ENCODE measurements around the gene MFAP2.
"Not testable (repeated sequence)": the region's sequence is repeated elsewhere in the genome, so short reads cannot be mapped to it uniquely, and the experiment has no call there.

MFAP2 gene

DNA sequence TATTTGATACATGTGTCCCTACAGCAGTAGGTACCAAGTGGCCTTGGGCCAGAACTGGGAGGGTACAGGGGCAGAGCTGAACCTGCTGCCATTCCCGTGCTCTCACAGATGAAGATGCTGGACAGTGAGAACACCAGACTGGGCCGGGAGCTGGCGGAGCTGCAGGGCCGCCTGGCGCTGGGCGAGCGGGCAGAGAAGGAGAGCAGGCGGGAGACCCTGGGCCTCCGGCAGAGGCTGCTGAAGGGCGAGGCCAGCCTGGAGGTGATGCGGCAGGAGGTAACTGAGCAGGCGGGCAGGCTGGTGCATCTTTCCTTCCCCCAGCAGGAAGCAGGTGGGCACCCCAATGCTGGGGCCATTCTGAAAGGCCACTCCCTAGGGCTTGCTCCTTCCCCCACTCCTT is 21.9 kb downstream of the MFAP2 start:
- DNase-seq = no peak

DNA sequence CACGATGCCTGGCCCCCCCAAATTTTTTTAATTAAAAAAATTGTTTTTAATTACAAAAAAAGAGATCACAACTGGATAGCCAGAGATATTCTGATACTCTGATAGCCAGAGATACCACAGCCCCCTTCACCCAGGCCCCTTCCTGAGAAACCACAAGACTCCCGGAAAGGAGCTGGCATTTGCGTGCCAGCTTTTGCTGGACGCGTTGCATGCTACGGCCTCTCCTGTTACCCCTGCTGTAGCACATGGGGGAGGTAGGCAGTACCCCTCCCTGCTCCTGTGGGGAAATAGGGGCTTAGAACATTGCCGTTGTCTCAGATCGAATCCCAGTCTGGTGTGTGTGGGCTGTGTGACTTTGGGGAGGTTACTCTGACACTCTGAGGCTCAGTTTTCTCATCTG is 22.7 kb downstream of the MFAP2 start:
- DNase-seq = no peak

DNA sequence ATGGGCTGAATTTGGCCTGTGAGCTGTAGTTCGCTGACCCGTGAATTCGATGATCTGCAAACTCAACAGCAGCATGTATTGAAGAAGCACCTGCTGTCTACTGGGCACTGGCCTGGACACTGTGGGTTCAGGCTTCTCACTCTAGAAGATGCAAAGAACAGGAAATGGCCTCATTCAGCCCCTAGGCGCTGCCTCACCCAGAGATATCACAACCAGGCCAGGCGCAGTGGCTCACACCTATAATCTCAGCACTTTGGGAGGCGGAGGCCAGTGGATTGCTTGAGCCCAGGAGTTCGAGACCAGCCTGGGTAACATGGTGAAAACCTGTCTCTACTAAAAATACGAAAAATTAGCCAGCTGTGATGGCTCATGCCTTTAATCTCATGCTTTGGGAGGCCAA is 23.6 kb downstream of the MFAP2 start:
- DNase-seq = no peak

DNA sequence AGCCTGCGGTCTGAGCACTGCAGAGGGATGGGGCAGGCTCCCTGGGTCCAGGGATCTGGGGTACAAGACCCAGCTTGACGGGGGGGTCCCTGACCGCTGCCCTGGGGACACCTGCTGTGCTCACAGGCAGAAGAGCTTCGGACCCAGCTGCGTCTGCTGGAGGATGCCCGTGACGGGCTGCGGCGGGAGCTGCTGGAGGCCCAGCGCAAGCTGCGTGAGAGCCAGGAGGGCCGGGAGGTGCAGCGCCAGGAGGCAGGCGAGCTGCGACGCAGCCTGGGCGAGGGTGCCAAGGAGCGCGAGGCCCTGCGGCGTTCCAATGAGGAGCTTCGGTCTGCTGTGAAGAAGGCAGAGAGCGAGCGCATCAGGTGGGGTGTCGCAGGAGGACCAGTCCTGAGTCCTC is 25.2 kb downstream of the MFAP2 start:
- DNase-seq = no peak

DNA sequence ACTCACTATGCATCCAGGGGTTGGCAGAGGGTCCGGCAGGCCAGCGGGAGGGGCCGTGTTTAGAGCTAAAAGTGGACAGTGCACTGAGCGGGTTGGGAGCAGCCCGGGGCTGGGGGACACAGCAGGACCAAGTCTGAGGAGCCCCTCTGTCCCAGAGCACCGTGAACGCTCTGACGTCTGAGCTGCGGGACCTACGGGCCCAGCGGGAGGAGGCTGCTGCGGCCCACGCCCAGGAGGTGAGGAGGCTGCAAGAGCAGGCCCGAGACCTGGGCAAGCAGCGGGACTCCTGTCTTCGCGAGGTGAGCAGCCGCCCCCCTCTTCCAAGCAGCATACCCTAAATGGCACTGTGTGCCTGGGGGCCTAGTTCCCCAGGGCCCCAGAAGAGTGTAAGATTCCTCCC is 25.8 kb downstream of the MFAP2 start:
- DNase-seq = no peak

DNA sequence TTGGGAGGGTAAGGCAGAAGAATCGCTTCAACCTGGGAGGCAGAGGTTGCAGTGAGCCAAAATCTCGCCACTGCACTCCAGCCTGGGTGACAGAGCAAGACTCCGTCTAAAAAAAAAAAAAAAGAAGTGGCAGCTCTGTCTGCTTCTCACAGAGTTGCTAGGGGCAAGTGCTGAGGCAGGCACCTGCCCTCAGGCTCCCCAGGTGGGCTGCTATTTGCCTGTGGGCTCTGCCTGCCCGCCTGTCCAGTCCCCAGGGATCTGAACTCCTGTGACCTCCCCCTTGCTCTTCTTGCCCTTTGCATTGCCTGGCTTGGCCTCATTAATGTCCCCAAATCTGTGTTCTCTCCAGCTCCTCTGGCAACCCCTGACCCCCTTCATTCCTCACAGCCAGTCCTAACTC is 28.0 kb downstream of the MFAP2 start:
- DNase-seq = not testable (repeated sequence)

DNA sequence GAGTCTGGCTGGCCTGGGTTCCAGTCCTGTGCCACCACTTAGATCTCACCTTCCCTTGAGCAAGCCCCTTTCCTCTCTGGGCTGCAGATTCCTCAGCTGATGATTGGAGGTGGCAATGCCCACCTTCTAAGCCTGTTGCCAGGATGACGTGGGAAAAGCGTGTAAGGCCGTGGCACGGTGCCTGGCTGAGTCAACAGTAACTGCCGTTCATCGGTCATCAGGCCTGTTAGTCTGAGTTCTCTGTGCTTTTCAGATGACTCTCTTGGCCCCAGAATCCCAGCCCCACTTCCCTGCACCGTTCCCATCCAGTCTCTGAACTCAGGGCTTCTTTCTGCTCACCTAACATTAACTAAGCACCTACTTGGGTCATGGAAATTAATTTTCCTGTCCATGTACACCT is 31.4 kb downstream of the MFAP2 start:
- DNase-seq = not testable (repeated sequence)

DNA sequence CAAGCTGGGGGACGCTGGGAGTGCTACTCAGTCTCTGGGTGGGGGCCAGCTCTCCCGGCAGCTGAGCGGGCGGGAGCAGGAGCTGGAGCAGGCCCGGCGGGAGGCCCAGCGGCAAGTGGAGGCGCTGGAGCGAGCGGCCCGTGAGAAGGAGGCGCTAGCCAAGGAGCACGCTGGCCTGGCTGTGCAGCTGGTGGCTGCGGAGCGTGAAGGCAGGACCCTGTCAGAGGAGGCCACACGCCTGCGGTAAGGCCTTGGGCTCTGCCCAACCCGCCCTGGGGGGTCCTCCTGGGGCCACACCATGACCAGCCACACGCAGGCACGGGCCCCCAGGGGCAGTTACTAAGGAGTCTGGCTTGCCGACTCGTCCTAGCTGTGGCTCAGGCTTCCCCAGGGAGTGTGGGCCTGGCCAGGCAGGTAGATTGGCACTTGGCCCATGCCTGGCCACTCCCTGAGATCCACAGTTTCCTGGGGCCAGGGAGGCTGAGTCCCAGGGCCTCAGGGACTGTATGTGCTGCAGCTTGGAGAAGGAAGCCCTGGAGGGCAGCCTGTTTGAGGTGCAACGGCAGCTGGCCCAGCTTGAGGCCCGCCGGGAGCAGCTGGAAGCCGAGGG is 32.0 kb downstream of the MFAP2 start:
- not testable (repeated sequence) for DNase-seq

DNA sequence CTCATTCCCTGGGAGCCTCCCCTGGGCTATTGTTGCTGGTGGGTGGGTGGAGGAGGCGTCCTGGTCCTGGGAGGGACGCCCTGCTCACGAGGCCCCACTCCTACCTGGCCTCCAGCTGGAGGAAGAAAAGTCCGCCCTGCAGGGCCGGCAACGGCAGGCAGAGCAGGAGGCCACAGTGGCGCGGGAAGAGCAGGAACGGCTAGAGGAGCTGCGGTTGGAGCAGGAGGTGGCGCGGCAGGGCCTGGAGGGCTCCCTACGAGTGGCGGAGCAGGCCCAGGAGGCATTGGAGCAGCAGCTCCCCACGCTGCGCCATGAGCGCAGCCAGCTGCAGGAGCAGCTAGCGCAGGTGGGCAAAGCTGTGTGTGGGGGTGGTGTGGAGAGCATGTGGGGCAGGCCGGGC is 33.8 kb downstream of the MFAP2 start:
- DNase-seq = no peak

DNA sequence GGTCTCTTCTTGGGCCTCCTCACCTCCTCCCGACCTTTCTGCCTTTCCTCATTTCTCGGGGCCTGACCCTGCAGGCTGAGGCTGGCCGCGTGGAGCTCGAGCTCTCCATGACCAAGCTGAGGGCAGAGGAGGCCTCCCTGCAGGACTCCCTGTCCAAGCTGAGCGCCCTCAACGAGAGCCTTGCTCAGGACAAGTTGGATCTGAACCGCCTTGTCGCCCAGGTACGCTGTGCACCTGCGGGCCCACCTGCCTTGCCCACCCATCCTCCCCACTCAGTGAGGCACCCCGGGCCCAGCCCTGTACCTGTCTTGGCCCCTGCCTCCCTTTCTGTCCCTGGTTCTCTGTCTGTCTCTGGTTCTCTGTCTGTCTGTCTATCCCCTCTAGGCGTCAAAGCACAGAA is 34.2 kb downstream of the MFAP2 start:
- DNase-seq = not testable (repeated sequence)

DNA sequence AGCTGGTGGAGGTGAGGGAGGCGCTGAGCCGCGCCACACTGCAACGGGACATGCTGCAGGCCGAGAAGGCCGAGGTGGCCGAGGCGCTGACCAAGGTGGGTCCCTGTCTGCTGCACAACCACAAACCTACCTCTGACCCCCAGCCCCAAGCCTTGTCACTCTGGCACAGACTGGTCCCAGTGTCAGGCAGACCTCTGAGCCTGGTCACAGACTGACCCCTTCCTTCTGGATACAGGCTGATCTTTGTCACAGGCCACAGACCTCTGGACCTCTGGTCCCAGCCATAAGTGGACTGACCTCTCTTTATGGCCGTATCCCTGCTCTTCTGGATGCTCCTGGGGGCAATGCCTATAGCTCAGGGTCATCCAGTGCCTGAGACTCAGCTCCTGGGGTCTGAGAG is 34.9 kb downstream of the MFAP2 start:
- not testable (repeated sequence) for DNase-seq

DNA sequence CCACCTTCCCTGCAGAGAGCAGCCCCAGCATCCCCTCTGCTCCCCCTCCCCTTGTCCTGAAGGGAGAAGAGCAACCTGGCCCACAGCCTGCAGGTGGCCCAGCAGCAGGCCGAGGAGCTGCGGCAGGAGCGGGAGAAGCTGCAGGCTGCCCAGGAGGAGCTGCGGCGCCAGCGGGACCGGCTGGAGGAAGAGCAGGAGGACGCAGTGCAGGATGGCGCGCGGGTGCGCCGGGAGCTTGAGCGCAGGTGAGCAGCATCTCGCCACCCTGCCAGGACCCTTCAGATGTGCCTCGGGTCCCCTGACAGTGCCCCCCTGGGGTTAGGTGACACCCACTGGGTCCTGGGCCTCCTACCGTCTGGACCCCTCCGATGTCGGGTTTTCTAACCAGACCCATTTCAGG is 36.4 kb downstream of the MFAP2 start:
- no peak for DNase-seq

DNA sequence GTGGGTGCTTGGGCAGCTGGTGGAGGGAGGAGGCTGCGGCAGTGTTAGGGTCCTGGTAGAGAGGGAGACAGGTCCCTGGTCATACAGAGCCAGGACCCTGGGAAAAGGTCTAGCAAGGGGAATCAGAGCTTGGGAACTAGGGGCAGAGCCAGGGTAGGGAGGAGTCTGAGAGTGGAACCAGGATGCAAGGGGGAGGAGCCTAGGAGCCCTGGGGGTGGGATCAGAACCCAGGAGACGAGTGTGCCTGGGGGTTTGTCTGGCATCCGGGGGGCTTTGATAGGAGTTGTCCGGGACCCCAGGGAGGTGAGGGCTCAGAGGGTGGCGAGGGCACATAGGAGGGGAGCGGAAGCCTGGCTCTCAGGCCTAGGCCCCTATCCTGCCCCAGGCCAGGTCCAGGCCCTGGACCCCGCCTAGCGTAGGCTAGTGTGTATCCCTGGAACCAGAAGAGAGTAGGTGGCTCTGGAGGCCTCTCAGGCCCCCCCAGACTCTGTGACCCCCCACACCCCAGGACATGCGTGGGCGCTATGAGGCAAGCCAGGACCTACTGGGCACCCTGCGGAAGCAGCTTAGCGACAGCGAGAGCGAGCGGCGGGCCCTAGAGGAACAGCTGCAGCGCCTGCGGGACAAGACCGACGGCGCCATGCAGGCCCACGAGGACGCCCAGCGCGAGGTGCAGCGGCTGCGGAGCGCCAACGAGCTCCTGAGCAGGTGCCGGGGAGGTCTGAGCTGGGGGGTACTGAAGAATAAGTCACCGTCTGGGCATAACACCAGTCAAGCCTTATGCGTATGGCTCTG is 40.8 kb downstream of the MFAP2 start:
- DNase-seq = not testable (repeated sequence)

DNA sequence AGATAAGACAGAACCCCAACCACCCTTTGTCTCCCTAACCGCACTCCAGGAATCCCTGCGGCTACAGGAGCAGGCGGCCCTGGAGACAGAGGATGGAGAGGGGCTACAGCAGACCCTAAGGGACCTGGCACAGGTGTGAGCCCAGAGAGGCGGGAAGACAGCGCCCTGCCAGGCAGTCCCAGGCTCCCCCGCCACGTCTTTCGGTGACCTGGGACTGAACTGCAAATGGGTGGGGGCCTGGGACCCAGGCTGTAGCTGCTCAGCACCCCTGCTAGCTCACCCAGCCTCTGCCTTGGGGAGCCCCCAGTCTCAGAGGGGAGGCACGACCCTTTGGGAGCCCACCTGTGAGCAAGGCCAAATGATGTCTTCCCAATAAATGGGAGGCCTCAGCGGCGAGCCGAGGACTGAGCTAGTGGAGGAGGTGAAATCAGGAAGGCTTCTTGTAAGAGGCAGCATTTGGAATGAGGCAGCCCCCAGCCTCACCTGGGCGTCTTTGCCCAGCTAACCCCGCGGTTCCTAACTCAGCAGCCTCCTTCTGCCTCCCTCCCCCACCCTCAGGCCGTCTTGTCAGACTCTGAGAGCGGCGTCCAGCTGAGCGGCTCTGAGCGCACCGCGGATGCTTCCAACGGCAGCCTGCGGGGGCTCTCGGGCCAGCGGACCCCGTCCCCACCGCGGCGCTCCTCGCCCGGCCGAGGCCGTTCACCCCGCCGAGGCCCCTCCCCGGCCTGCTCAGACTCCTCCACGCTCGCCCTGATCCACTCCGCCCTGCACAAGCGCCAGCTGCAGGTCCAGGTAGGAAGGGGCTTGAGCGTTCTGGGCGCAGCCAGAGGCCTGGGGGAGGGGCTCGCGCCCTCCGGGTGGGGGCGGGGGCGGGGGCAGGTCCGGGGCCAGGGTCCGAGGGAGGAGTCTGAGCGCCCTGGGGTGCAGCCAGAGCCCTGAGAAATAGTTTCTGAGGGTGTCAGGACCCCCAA is 41.8 kb downstream of the MFAP2 start:
- DNase-seq = no peak

DNA sequence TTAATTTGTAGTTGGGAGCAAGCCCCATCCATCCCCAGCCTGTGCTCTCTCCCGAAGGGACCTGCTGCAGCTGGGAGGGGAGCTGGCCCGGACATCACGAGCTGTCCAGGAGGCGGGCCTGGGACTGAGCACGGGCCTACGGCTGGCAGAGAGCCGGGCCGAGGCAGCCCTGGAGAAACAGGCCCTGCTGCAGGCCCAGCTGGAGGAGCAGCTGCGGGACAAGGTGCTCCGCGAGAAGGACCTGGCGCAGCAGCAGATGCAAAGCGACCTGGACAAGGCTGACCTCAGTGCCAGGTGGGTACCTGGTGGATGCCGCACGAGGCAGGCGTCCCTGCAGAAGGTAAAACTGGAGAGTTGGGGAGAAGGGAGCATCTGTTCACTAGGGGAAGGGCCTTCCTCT is 43.8 kb downstream of the MFAP2 start:
- DNase-seq = not testable (repeated sequence)

DNA sequence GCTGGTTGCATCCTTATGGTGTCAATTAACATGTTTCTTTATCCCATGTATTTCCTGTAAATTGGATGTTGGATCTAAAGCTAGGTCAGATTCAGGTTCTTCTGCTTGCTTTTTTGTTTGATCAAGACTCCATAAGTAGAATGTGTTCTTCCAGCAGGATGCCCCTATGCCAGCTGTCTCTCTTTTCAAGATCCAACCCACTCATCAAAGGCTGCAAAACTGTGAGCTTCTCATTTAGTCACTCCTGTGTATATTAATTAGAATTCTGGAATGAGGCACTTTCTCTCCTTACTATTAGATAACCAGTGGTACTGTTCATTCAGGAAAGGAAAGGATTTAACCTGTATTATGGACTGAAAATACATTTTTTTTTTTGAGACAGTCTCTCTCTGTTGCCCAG is 46.5 kb downstream of the MFAP2 start:
- DNase-seq = not testable (repeated sequence)

DNA sequence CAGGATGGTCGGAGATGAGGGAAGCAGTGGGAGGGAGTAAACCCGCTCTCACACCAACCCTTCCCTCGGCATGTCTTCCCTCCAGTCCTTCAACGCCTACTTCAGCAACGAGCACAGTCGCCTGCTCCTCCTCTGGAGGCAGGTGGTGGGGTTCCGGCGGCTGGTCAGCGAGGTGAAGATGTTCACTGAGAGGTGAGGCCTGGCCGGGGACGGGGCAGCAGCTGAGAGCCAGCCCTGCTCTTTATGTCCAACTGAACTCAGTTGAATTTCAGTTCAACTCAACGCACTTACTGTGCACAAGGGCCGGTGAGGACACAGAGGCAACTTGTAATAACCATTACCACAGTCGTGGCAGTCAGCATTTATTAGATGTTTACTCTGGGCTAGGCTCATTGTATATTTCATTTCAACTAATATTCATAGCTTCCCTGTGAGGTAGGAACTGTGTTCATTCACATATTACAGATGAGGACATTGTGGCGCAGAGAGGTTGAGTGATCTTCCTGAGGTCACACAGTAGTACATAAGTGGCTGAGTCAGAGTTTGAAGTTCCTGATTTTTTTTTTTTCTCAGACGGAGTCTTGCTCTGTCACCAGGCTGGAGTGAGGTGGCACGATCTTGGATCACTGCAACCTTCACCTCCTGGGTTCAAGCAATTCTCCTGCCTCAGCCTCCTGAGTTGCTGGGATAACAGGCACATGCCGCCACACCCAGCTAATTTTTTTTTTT is 49.0 kb downstream of the MFAP2 start:
- DNase-seq = not testable (repeated sequence)

DNA sequence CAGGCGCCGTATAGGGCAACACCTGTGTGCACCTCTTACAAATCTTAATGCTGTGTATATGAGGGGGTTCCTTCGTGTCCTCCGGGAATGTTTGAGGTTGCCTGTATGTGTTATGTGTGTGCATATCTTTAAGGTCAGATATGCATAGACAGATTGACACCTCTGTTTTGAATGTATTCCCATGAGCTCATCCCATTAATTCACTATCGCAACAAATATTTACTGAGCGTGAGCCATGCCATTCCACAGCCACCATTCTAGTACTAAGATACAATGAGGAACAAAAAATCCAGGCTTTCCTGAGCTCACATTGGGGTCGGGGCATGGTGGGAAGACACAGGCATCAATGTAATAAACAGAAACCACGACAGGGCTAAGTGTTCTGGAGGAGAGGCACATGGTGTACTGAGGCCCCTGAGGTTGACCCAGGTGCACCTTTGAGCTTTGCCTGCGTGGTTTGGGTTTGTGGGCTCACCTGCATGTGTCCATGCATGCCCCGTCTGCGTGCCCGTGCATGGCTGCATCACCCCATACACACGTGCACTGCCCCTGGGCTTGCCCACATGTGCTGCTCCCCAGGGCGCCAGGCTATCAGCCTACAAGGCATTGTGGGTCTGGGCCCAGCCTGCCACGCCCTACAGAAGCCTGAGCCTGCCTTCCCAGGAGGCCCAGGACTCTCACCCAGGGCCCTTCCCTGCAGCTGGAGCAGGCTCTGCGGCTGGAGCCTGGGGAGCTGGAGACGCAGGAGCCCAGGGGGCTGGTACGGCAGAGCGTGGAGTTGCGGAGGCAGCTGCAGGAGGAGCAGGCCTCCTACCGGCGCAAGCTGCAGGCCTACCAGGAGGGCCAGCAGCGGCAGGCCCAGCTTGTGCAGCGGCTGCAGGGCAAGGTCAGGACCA is 51.0 kb downstream of the MFAP2 start:
- DNase-seq = not testable (repeated sequence)

DNA sequence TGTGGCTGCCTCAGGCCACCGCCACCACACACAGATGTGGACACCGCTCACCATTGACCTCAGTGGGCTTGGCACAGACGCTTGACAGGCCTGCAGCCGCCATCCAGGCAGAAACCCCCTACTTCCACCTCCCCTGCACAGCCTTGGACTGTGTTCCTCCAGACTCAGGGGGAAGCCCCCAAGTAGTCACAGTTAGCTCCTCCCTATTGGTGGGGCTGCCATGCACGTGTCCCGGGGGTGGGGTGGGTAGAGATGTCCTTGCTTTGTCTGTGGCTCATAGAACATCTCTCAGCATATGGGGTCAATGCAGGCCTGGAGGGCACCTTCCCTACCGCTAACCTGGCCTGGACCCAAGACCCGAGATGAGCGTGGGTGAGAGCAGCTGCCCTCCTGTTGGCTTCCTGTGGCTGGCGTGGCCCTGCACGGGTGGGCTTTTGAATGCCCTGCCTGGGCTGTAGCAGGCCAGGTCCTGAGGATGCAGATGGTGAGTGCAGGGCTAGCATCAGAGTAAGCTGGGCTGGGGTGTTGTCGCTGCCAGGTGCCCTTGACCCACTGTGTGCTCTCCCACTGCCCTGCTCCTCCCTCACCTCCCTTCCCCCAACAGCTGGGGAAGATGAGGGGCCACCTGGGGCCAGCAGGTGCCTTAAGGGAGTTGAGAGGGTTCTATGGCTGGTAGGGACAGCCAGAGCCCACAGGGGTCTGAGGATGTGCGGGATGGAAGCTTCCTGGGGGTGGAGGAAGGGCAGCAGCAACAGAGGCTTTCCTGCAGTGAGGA is 52.5 kb downstream of the MFAP2 start:
- no peak for DNase-seq

DNA sequence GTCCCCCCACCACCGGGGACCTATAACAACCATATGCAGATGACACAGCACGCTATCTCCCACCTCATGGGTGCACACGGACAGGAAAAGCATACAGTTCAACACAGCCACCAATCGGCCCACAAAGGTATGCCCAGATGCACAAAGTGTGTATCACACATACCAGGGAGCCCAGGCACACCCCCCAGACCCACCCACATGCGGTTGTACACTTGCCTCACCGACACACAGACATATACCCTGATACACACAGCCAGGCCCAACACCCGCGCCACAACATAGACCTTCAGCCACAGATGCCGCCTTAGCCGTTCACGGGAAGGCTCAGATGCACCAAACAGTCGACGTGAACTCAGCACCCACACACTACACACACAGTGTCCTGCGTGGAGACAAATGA is 53.2 kb downstream of the MFAP2 start:
- no peak for DNase-seq
